B cell (primary cell): Measurements from ENCODE around the gene C1QL1. TPM values are rescaled to one million over a fixed set of nuclear protein-coding genes. Genes with fewer than 3 reads are reported as not detected.

Experiments
- ATAC-seq: fragments of 200-7000 bp; cut with Tn5 transposase; one replicate; pipeline ENCODE4 v1.10.0; 2021; ENCODE audit warnings: low read depth, mild to moderate bottlenecking, moderate number of reproducible peaks, moderate library complexity
- CTCF ChIA-PET: fragments of 350-600 bp; sonication (Branson Sonifier 250); formaldehyde crosslinking; loops from one replicate; lab custom pipeline; 2021; ENCODE audit warnings: antibody characterized with exemption, inconsistent platforms; lab: Charles Lee
- POLR2A ChIA-PET: fragments of 350-600 bp; sonication (Branson Sonifier 250); formaldehyde crosslinking; loops from one replicate; lab custom pipeline; 2021; ENCODE audit warnings: antibody characterized with exemption; lab: Charles Lee
- DNase-seq: peaks from one replicate; pipeline ENCODE4 v3.0.0; 2013
- H2AFZ ChIP-seq: 2 replicates; pipeline ENCODE4 v1.6.1; 2012; ENCODE audit warnings: mild to moderate bottlenecking, low read depth, low read length; ENCODE audit not compliant: insufficient read depth, poor library complexity, severe bottlenecking
- H3K27ac ChIP-seq, 2 donors: 1 replicate in 1 of 2; 2 replicates in 1 of 2; pipeline ENCODE4 v1.5.1; 2012 to 2013; ENCODE audit warnings: low read length in 2 of 2, mild to moderate bottlenecking in 2 of 2, moderate library complexity in 1 of 2
- H3K27me3 ChIP-seq, 4 experiments: fragments of 200-600 bp in 1 of 4; sonication (generic) in 1 of 4; replicated peaks in 1 of 4; 1 replicate in 2 of 4; 2 replicates in 2 of 4; pipeline versions ENCODE4 v1.6.1 to v1.7.0; 2013 to 2016; ENCODE audit warnings: low read length in 3 of 4, mild to moderate bottlenecking in 2 of 4, mixed read lengths in 1 of 4, moderate library complexity in 1 of 4; ENCODE audit not compliant: insufficient read depth in 4 of 4, control insufficient read depth in 3 of 4; ENCODE audit errors: control extremely low read depth in 1 of 4
- H3K36me3 ChIP-seq, 2 experiments: replicated peaks in 1 of 2; 1 replicate in 1 of 2; 2 replicates in 1 of 2; pipeline versions ENCODE4 v1.6.1 to v1.7.1; 2013; ENCODE audit warnings: low read length in 1 of 2; ENCODE audit not compliant: insufficient read depth in 2 of 2, control insufficient read depth in 1 of 2; ENCODE audit errors: control extremely low read depth in 1 of 2, extremely low read depth in 1 of 2
- H3K4me1 ChIP-seq, 2 donors: fragments of 200-600 bp in 1 of 2; sonication (generic) in 1 of 2; 1 replicate in 1 of 2; 2 replicates in 1 of 2; pipeline versions ENCODE4 v1.5.1 to v1.6.1; 2013 to 2017; ENCODE audit warnings: low read length in 2 of 2; ENCODE audit not compliant: control insufficient read depth in 2 of 2, insufficient read depth in 2 of 2
- H3K4me2 ChIP-seq: replicated peaks from 2 replicates; pipeline ENCODE3; 2012; ENCODE audit warnings: mild to moderate bottlenecking, low read depth, low read length; ENCODE audit not compliant: poor library complexity, severe bottlenecking
- H3K4me3 ChIP-seq, 5 experiments: fragments of 200-600 bp in 1 of 5; sonication (generic) in 1 of 5; 1 replicate in 3 of 5; 2 replicates in 2 of 5; pipeline versions ENCODE4 v1.5.1 to v1.7.0; 2011 to 2016; ENCODE audit warnings: low read length in 4 of 5, mild to moderate bottlenecking in 4 of 5, low read depth in 2 of 5, control low read depth in 1 of 5, moderate library complexity in 1 of 5; ENCODE audit not compliant: insufficient read depth in 1 of 5; ENCODE audit errors: control extremely low read depth in 1 of 5, extremely low read depth in 1 of 5
- H3K79me2 ChIP-seq: fragments of 200-600 bp; sonication (generic); one replicate; pipeline ENCODE4 v1.6.0; 2016; ENCODE audit warnings: low read length; ENCODE audit not compliant: control insufficient read depth, insufficient read depth
- H3K9ac ChIP-seq: fragments of 200-600 bp; sonication (generic); 2 replicates; pipeline ENCODE4 v1.6.1; 2017; ENCODE audit warnings: mild to moderate bottlenecking, low read length, moderate library complexity
- H3K9me3 ChIP-seq, 3 donors: one replicate each; pipeline versions ENCODE4 v1.6.1 to v1.7.1; 2013; ENCODE audit warnings: low read length in 2 of 3; ENCODE audit not compliant: control insufficient read depth in 2 of 3, insufficient read depth in 1 of 3; ENCODE audit errors: control extremely low read depth in 1 of 3
- H4K20me1 ChIP-seq: 2 replicates; pipeline ENCODE4 v1.6.0; 2012; ENCODE audit warnings: mild to moderate bottlenecking, low read length; ENCODE audit not compliant: insufficient read depth, control insufficient read depth, poor library complexity, severe bottlenecking
- H3K27ac Mint-ChIP-seq: one replicate; pipeline ENCODE4 v1.8.0; 2021; ENCODE audit warnings: mixed read lengths
- H3K27me3 Mint-ChIP-seq: one replicate; pipeline ENCODE4 v1.8.0; 2021; ENCODE audit warnings: mixed read lengths
- H3K4me1 Mint-ChIP-seq: one replicate; pipeline ENCODE4 v1.8.0; 2021; ENCODE audit warnings: mixed read lengths
- H3K4me3 Mint-ChIP-seq: one replicate; pipeline ENCODE4 v1.8.0; 2021; ENCODE audit warnings: mixed read lengths
- H3K9me3 Mint-ChIP-seq: one replicate; pipeline ENCODE4 v1.8.0; 2022; ENCODE audit warnings: mixed read lengths; ENCODE audit not compliant: insufficient read depth
- EZH2 ChIP-seq: IDR thresholded peaks from 2 replicates; pipeline ENCODE4 v1.6.1; 2012; ENCODE audit warnings: borderline replicate concordance, low read depth, mild to moderate bottlenecking, moderate library complexity, low read length; ENCODE audit not compliant: insufficient read depth, poor library complexity, severe bottlenecking
- WGBS: methylation state at CpG from one replicate; pipeline ENCODE4 v1.1.5; 2013; ENCODE audit warnings: missing lambda C conversion rate; ENCODE audit not compliant: insufficient coverage; 5-methylcytosine and 5-hydroxymethylcytosine counted together
- intact Hi-C: fragments of 100-400 bp; cut with micrococcal nuclease; formaldehyde crosslinking; loops from one replicate; pipeline ENCODE4 v1.10.0; 2022
- polyA plus RNA-seq: library from polyadenylated mRNA; depleted of rRNA; stranded (reverse); fragments of >200 nt; gene quantifications from 2 replicates; pipeline ENCODE4 v1.2.3, GENCODE V29; 2012
- total RNA-seq, 2 donors: library from RNA; stranded (reverse); fragments of 120-200 nt in 1 of 2; gene quantifications; 1 replicate in 1 of 2; 2 replicates in 1 of 2; pipeline versions ENCODE4 v1.2.3 to v1.2.4, GENCODE V29; 2013 to 2022
- TF ChIP-seq, protein P1 (sequence below): fragments of 200-600 bp; IDR thresholded peaks from one replicate; pipeline ENCODE4 v1.8.0; 2022; ENCODE audit warnings: antibody characterized with exemption, mild to moderate bottlenecking

Gene C1QL1
- total and polyA plus RNA-seq, 2 donors (not counting 1 experiment from before 2014, with no cell fraction given): not detected

DNA sequence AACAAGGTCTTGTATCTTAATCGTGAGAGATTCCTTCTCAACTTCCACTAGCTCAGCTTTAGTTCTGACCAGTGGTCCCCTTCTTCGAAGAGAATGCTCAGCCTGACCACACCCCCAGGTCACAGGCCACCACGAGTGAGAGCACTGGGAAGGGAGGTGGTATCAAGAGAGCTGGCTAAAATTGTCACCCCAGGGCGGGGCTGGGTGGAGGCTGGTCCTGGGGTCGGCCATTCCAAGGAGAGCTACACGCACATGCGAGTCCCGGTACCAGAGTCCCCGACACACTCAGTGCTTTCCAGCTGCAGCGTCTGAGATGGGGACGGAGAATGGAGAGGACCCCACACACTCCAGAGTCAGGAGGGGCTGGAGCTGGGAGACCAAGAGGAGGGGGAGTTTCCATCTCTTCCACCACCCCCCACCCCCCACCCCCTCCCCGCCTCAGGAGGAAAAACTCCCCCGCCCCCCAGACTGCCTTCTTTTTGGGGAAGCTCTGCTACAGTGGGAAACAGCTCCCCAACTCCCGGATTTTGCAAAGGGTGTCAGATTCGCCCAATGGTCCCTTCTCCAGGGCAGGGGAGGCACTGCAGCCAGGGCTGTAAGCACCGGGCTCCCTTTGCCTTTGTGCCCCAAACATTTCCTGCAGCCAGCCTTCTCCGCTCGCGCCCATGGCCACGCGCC, 1.6 kb downstream of the C1QL1 start:
- H3K9me3 Mint-ChIP-seq: no peaks in the 10 kb centered on the region
- peaks cover 0 to 72% (median 35%) of the 10 kb centered on the region in 4 experiments for H3K27me3 ChIP-seq

More for the DNA sequence above, 1.6 kb downstream of the C1QL1 start:
- no peaks in the 10 kb centered on the region for H3K36me3 ChIP-seq
- peaks cover 55% of the 10 kb centered on the region for H3K27me3 Mint-ChIP-seq
- intact Hi-C loops: no loop called here
- peak overlapping the region in 1 of 5 experiments; percentile 41 for H3K4me3 ChIP-seq
- peaks cover 0 to 37% (median 0%) of the 10 kb centered on the region in 3 donors for H3K9me3 ChIP-seq
- ChIA-PET CTCF (interaction anchor here (0.9 kb wide), 1 partner anchor 169 kb away, joined by 3 read pairs; the partner anchor contains the start of gene ACBD4), POLR2A (no interaction called here)
- WGBS: 13% methylated on average over 10 of the region's 21 CpGs
- peak overlapping the region; percentile 72 for H3K4me3 Mint-ChIP-seq
- H3K4me1 ChIP-seq: peaks cover 32 to 45% of the 10 kb centered on the region in 2 donors
- no peak overlapping the region for H3K9ac ChIP-seq
- peak; percentile 29 for DNase-seq
- ATAC-seq: no peak
- no peak for TF ChIP-seq EZH2
- TF ChIP-seq, protein P1, sequence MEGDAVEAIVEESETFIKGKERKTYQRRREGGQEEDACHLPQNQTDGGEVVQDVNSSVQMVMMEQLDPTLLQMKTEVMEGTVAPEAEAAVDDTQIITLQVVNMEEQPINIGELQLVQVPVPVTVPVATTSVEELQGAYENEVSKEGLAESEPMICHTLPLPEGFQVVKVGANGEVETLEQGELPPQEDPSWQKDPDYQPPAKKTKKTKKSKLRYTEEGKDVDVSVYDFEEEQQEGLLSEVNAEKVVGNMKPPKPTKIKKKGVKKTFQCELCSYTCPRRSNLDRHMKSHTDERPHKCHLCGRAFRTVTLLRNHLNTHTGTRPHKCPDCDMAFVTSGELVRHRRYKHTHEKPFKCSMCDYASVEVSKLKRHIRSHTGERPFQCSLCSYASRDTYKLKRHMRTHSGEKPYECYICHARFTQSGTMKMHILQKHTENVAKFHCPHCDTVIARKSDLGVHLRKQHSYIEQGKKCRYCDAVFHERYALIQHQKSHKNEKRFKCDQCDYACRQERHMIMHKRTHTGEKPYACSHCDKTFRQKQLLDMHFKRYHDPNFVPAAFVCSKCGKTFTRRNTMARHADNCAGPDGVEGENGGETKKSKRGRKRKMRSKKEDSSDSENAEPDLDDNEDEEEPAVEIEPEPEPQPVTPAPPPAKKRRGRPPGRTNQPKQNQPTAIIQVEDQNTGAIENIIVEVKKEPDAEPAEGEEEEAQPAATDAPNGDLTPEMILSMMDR: no peak
- H3K4me1 Mint-ChIP-seq: peaks cover 40% of the 10 kb centered on the region
- peak overlapping the region; percentile 84 for H3K4me2 ChIP-seq
- no peaks in the 10 kb centered on the region for H3K79me2 ChIP-seq
- H2AFZ ChIP-seq: no peak overlapping the region
- no peak overlapping the region for H3K27ac ChIP-seq
- H3K27ac Mint-ChIP-seq: no peak overlapping the region
- H4K20me1 ChIP-seq: peaks cover 4% of the 10 kb centered on the region
